Measurements from ENCODE around the gene PDLIM5. TPM values are rescaled to one million over a fixed set of nuclear protein-coding genes. Genes with fewer than 3 reads are reported as not detected.

Gene PDLIM5
- total and polyA plus RNA-seq, 2 of the 8 experiments (the other 6 are each of a cell fraction or from before 2014, with no cell fraction given), result 37.3 to 62.1 TPM

DNA sequence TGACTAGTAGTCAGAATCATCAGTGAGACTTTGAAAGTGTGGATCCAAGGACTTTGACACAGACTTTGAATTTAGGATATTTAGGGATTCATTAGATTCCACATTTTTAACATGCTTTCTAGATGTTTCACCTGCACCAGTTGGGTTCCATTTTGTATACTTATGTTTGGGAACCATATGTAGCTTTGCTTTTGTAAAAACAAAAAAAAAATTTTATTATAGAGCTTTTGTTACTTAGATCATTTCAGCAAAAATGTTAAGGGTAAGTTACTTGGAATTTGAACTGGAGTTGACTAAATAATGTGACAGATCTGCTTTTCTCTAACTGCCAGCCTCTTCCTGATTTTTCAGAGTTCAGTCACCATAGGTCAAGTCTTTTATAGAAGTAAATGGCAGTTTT, 14.6 kb downstream of the PDLIM5 start (continued):
- TF ChIP-seq FOSL1 (IDR thresholded peaks at IDR 0.05; ENCODE audit: insufficient read depth, low read depth, low read length) (no peak), POU5F1 (IDR thresholded peaks at IDR 0.05; ENCODE audit: low read depth, low read length) (no peak)

Data from H1 (cell line).